ENCODE measurements around the gene SPON1.

SPON1 gene

GRCh38 chr11:14299921-14300320 lies 337.4 kb downstream of the SPON1 start:
- no peak for DNase-seq

GRCh38 chr11:14300661-14301304 lies 338.3 kb downstream of the SPON1 start:
- peak; percentile 73 for DNase-seq

- no peak for DNase-seq
Measured at GRCh38 chr11:14304601-14305000, 342.1 kb downstream of the SPON1 start.

GRCh38 chr11:14305649-14306048 lies 343.1 kb downstream of the SPON1 start:
- no peak for DNase-seq

- DNase-seq: no peak
Measured at GRCh38 chr11:14306481-14306880, 344.0 kb downstream of the SPON1 start.

- DNase-seq: peak; percentile 49
Measured at GRCh38 chr11:14308114-14308896, 345.8 kb downstream of the SPON1 start.

- DNase-seq: no peak
Measured at GRCh38 chr11:14308897-14309387, 346.4 kb downstream of the SPON1 start.

GRCh38 chr11:14309425-14310192 lies 347.1 kb downstream of the SPON1 start:
- no peak for DNase-seq

GRCh38 chr11:14310679-14311078 lies 348.2 kb downstream of the SPON1 start:
- DNase-seq: peak; percentile 42

GRCh38 chr11:14312736-14313438 lies 350.4 kb downstream of the SPON1 start:
- DNase-seq: peak; percentile 72

GRCh38 chr11:14314127-14314526 lies 351.6 kb downstream of the SPON1 start:
- no peak for DNase-seq

GRCh38 chr11:14315130-14315529 lies 352.6 kb downstream of the SPON1 start:
- DNase-seq: no peak

All from fibroblast of skin of right biceps (primary cell).